WTC11 (cell line): ENCODE results near the gene MYMX. TPM values are rescaled to one million over a fixed set of nuclear protein-coding genes. Genes with fewer than 3 reads are reported as not detected.

Experiments
- ATAC-seq: fragments of 200-7000 bp; cut with Tn5 transposase; 2 replicates; pipeline ENCODE4 v1.10.0; 2021; ENCODE audit warnings: mild to moderate bottlenecking, moderate library complexity
- CTCF ChIA-PET: fragments of 300-600 bp; sonication (Branson Sonifier 250); formaldehyde crosslinking; loops from one replicate; lab custom pipeline; 2021; ENCODE audit warnings: antibody characterized with exemption; lab: Charles Lee
- POLR2A ChIA-PET: fragments of 350-600 bp; sonication (Branson Sonifier 250); formaldehyde crosslinking; loops from one replicate; lab custom pipeline; 2021; ENCODE audit warnings: antibody characterized with exemption; lab: Charles Lee
- DNase-seq: peaks from one replicate; pipeline ENCODE4 v3.0.0; 2021; ENCODE audit warnings: low spot score
- H3K27ac Mint-ChIP-seq: 2 replicates; pipeline ENCODE4 v1.8.0; 2021; ENCODE audit warnings: mixed read lengths
- H3K27me3 Mint-ChIP-seq: 2 replicates; pipeline ENCODE4 v1.8.0; 2021; ENCODE audit warnings: low read depth, mild to moderate bottlenecking, moderate library complexity, mixed read lengths
- H3K36me3 Mint-ChIP-seq: 2 replicates; pipeline ENCODE4 v1.8.0; 2021; ENCODE audit warnings: mixed read lengths
- H3K4me1 Mint-ChIP-seq: 2 replicates; pipeline ENCODE4 v1.8.0; 2022; ENCODE audit warnings: mixed read lengths
- H3K4me3 Mint-ChIP-seq: 2 replicates; pipeline ENCODE4 v1.8.0; 2021; ENCODE audit warnings: mild to moderate bottlenecking, moderate library complexity, mixed read lengths
- H3K9me3 Mint-ChIP-seq: 2 replicates; pipeline ENCODE4 v1.8.0; 2021; ENCODE audit warnings: mixed read lengths
- CREB1 ChIP-seq: sonication (generic); formaldehyde crosslinking; IDR thresholded peaks from 2 replicates; pipeline ENCODE4 v1.8.0; 2023; ENCODE audit warnings: mild to moderate bottlenecking, missing genetic modification reagents
- EMX1 ChIP-seq: fragments of 250-450 bp; sonication (Bioruptor Pico); IDR thresholded peaks from 2 replicates; pipeline ENCODE4 v1.8.0; 2021; ENCODE audit warnings: mild to moderate bottlenecking
- ETV6 ChIP-seq: sonication (generic); formaldehyde crosslinking; IDR thresholded peaks from 2 replicates; pipeline ENCODE4 v1.8.1; 2022; ENCODE audit warnings: mild to moderate bottlenecking, missing genetic modification reagents
- FOXP1 ChIP-seq: sonication (generic); formaldehyde crosslinking; IDR thresholded peaks from 2 replicates; pipeline ENCODE4 v1.8.0; 2022; ENCODE audit warnings: missing genetic modification reagents, mild to moderate bottlenecking, moderate library complexity, borderline replicate concordance
- GABPB1 ChIP-seq: sonication (generic); formaldehyde crosslinking; IDR thresholded peaks from 2 replicates; pipeline ENCODE4 v1.8.1; 2023; ENCODE audit warnings: mild to moderate bottlenecking, missing genetic modification reagents
- GTF2I ChIP-seq: fragments of 250-450 bp; sonication (Bioruptor Pico); conservative IDR thresholded peaks from 2 replicates; pipeline ENCODE4 v1.4.0; 2021; ENCODE audit warnings: mild to moderate bottlenecking
- MXD4 ChIP-seq: fragments of 250-450 bp; sonication (Bioruptor Pico); IDR thresholded peaks from 2 replicates; pipeline ENCODE4 v1.8.0; 2021; ENCODE audit warnings: mild to moderate bottlenecking, moderate library complexity, borderline replicate concordance
- ZBTB21 ChIP-seq: sonication (generic); formaldehyde crosslinking; IDR thresholded peaks from 2 replicates; pipeline ENCODE4 v1.8.1; 2023; ENCODE audit warnings: mild to moderate bottlenecking, missing genetic modification reagents, borderline replicate concordance
- ZNF671 ChIP-seq: fragments of 250-450 bp; sonication (Bioruptor Pico); IDR thresholded peaks from 2 replicates; pipeline ENCODE4 v1.8.0; 2021; ENCODE audit warnings: mild to moderate bottlenecking
- total RNA-seq: library from RNA; stranded (reverse); gene quantifications from 3 replicates; pipeline ENCODE4 v1.2.3, GENCODE V29; 2021
- TF ChIP-seq, protein P1 (sequence below): sonication (generic); formaldehyde crosslinking; IDR thresholded peaks from 2 replicates; pipeline ENCODE4 v1.8.0; 2022; ENCODE audit warnings: mild to moderate bottlenecking, missing genetic modification reagents
- TF ChIP-seq, protein P2 (sequence below): sonication (generic); formaldehyde crosslinking; IDR thresholded peaks from 2 replicates; pipeline ENCODE4 v1.8.1; 2023; ENCODE audit warnings: mild to moderate bottlenecking, missing genetic modification reagents, borderline replicate concordance
- TF ChIP-seq, protein P3 (sequence below): sonication (generic); formaldehyde crosslinking; IDR thresholded peaks from 2 replicates; pipeline ENCODE4 v1.8.0; 2023; ENCODE audit warnings: missing genetic modification reagents, mild to moderate bottlenecking, borderline replicate concordance
- TF ChIP-seq, protein P4 (sequence below): sonication (generic); formaldehyde crosslinking; IDR thresholded peaks from 2 replicates; pipeline ENCODE4 v1.8.0; 2022; ENCODE audit warnings: mild to moderate bottlenecking, missing genetic modification reagents
- TF ChIP-seq, protein P5 (sequence below): sonication (generic); formaldehyde crosslinking; IDR thresholded peaks from 2 replicates; pipeline ENCODE4 v1.8.1; 2022; ENCODE audit warnings: mild to moderate bottlenecking, moderate library complexity, missing genetic modification reagents
- TF ChIP-seq, protein P6 (sequence below): sonication (generic); formaldehyde crosslinking; conservative IDR thresholded peaks from 2 replicates; pipeline ENCODE4 v1.8.1; 2023; ENCODE audit warnings: mild to moderate bottlenecking, low read depth, missing genetic modification reagents, moderate library complexity

Gene MYMX
- total RNA-seq, 1 experiment from 2014 or later, result 3.9 TPM

DNA sequence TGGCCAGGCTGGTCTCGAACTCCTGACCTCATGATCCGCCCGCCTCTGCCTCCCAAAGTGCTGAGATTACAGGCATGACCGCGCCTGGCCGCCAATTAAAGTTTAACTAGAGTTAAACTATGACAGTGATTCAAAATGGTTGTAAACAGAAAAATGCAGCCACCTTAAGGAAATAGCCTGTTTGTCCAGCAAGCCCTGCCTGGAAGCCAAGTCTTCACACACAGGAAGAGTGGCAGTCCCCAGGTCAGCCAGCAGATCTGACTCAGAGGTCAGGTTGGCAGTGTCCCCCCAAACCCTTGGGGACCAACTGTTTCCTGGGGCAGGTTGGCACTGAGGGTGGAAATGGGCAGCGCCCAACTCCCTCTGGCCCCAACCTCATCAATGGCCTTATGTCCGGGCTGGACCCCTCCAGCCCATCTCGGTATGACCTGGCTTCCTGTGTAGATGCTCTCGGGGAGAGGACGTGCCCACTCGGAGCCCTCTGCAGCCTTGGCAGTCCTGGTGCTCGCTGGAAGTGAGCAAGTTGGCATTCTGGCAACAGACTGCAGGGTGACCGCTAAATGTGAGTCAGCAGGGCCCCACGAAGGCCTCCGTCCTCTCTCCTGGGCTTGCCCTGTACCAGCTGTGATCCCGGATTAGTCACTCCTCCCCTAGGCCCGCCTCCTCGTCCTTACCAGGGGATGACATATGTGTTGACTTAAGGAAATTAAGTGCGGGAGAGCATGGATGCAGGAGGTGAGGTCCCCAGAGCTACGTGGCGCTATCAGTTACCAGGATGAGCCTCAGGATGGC lies 20.5 kb downstream of the MYMX start:
- H3K4me3 Mint-ChIP-seq, result peak overlapping the region; percentile 78
- DNase-seq (peak; percentile 68), ATAC-seq (peak; percentile 67)
- peak overlapping the region; percentile 74; the same call in 1 of the 2 replicates for H3K27ac Mint-ChIP-seq
- POLR2A ChIA-PET, result interaction anchor here (0.6 to 1.8 kb wide), 9 partner anchors 10 to 1889 kb away, joined by 3 to 21 read pairs (median 4); partner anchors contain the start of genes AARS2, HSP90AB1, SLC29A1 and VEGFA
- peaks cover 22% of the 10 kb centered on the region for H3K36me3 Mint-ChIP-seq
- peaks cover 46% of the 10 kb centered on the region for H3K4me1 Mint-ChIP-seq
- TF ChIP-seq, protein P1, sequence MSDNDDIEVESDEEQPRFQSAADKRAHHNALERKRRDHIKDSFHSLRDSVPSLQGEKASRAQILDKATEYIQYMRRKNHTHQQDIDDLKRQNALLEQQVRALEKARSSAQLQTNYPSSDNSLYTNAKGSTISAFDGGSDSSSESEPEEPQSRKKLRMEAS (CRISPR knock-in tag), result peak; percentile 28; the same call in 1 of the 2 replicates
- TF ChIP-seq ZNF671 (CRISPR knock-in tag) (no peak), CREB1 (CRISPR knock-in tag) (peak; percentile 28), FOXP1 (CRISPR knock-in tag) (0 out of 2 replicates have a peak, but pooled peaks have one; percentile 19)
- TF ChIP-seq, protein P2, sequence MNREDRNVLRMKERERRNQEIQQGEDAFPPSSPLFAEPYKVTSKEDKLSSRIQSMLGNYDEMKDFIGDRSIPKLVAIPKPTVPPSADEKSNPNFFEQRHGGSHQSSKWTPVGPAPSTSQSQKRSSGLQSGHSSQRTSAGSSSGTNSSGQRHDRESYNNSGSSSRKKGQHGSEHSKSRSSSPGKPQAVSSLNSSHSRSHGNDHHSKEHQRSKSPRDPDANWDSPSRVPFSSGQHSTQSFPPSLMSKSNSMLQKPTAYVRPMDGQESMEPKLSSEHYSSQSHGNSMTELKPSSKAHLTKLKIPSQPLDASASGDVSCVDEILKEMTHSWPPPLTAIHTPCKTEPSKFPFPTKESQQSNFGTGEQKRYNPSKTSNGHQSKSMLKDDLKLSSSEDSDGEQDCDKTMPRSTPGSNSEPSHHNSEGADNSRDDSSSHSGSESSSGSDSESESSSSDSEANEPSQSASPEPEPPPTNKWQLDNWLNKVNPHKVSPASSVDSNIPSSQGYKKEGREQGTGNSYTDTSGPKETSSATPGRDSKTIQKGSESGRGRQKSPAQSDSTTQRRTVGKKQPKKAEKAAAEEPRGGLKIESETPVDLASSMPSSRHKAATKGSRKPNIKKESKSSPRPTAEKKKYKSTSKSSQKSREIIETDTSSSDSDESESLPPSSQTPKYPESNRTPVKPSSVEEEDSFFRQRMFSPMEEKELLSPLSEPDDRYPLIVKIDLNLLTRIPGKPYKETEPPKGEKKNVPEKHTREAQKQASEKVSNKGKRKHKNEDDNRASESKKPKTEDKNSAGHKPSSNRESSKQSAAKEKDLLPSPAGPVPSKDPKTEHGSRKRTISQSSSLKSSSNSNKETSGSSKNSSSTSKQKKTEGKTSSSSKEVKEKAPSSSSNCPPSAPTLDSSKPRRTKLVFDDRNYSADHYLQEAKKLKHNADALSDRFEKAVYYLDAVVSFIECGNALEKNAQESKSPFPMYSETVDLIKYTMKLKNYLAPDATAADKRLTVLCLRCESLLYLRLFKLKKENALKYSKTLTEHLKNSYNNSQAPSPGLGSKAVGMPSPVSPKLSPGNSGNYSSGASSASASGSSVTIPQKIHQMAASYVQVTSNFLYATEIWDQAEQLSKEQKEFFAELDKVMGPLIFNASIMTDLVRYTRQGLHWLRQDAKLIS (CRISPR knock-in tag), result 0 out of 2 replicates have a peak, but pooled peaks have one; percentile 24
- TF ChIP-seq, protein P3, sequence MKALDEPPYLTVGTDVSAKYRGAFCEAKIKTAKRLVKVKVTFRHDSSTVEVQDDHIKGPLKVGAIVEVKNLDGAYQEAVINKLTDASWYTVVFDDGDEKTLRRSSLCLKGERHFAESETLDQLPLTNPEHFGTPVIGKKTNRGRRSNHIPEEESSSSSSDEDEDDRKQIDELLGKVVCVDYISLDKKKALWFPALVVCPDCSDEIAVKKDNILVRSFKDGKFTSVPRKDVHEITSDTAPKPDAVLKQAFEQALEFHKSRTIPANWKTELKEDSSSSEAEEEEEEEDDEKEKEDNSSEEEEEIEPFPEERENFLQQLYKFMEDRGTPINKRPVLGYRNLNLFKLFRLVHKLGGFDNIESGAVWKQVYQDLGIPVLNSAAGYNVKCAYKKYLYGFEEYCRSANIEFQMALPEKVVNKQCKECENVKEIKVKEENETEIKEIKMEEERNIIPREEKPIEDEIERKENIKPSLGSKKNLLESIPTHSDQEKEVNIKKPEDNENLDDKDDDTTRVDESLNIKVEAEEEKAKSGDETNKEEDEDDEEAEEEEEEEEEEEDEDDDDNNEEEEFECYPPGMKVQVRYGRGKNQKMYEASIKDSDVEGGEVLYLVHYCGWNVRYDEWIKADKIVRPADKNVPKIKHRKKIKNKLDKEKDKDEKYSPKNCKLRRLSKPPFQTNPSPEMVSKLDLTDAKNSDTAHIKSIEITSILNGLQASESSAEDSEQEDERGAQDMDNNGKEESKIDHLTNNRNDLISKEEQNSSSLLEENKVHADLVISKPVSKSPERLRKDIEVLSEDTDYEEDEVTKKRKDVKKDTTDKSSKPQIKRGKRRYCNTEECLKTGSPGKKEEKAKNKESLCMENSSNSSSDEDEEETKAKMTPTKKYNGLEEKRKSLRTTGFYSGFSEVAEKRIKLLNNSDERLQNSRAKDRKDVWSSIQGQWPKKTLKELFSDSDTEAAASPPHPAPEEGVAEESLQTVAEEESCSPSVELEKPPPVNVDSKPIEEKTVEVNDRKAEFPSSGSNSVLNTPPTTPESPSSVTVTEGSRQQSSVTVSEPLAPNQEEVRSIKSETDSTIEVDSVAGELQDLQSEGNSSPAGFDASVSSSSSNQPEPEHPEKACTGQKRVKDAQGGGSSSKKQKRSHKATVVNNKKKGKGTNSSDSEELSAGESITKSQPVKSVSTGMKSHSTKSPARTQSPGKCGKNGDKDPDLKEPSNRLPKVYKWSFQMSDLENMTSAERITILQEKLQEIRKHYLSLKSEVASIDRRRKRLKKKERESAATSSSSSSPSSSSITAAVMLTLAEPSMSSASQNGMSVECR (CRISPR knock-in tag), result no peak
- TF ChIP-seq, protein P4, sequence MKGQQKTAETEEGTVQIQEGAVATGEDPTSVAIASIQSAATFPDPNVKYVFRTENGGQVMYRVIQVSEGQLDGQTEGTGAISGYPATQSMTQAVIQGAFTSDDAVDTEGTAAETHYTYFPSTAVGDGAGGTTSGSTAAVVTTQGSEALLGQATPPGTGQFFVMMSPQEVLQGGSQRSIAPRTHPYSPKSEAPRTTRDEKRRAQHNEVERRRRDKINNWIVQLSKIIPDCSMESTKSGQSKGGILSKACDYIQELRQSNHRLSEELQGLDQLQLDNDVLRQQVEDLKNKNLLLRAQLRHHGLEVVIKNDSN (CRISPR knock-in tag), result peak; percentile 19; the same call in 1 of the 2 replicates
- peaks cover 25% of the 10 kb centered on the region for H3K27me3 Mint-ChIP-seq
- CTCF ChIA-PET, result interaction anchor here (0.6 to 6.3 kb wide), 23 partner anchors 9 to 1488 kb away, joined by 3 to 174 read pairs (median 5); partner anchors contain the start of genes HSP90AB1, MYMX and SLC29A1
- H3K9me3 Mint-ChIP-seq, result no peaks in the 10 kb centered on the region

DNA sequence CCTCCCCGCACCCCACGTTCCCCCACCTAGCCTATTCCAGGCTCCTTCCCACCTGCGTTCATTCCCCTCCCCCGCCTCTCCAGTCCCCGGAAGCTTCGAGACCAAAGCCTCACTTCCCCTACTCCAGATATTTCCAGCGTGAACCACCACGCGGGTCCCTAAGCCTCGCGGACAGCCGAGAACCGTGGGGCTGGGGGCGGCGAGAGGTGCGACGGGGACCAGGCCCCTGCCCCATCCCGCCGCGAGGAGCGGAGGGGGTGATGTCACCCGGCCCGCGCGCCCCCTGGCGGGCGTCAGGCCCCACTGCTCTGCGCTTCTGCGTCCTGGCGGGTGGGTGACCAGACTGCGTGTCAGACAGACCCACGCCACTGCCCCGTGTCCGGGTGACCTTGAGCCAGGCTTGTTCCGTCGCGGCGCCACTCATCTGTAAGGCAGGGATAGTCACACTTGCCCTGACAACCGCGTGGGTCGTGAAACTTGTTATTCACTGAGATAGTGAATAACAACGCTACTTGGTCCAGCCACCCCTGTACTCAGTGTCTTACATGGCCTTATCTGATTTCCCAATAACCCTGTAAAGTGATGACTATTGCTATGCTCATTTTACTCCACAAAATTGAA lies 21.2 kb downstream of the MYMX start:
- peak; percentile 77 for DNase-seq
- Mint-ChIP-seq H3K4me3 (peak overlapping the region; percentile 78), H3K4me1 (peaks cover 44% of the 10 kb centered on the region), H3K27me3 (peaks cover 30% of the 10 kb centered on the region), H3K36me3 (peaks cover 17% of the 10 kb centered on the region), H3K9me3 (no peaks in the 10 kb centered on the region), H3K27ac (peak overlapping the region; percentile 74; the same call in 1 of the 2 replicates)
- ATAC-seq, result peak; percentile 56
- POLR2A ChIA-PET, result interaction anchor here (0.6 to 1.8 kb wide), 6 partner anchors 9 to 468 kb away, joined by 3 to 21 read pairs (median 4); partner anchors contain the start of genes AARS2, HSP90AB1, SLC29A1 and VEGFA
- CTCF ChIA-PET, result interaction anchor here (0.6 to 6.3 kb wide), 18 partner anchors 8 to 1489 kb away, joined by 3 to 174 read pairs (median 4); partner anchors contain the start of genes HSP90AB1, MYMX and SLC29A1
- no peak for TF ChIP-seq ZNF671 (CRISPR knock-in tag)
- TF ChIP-seq, protein P5, sequence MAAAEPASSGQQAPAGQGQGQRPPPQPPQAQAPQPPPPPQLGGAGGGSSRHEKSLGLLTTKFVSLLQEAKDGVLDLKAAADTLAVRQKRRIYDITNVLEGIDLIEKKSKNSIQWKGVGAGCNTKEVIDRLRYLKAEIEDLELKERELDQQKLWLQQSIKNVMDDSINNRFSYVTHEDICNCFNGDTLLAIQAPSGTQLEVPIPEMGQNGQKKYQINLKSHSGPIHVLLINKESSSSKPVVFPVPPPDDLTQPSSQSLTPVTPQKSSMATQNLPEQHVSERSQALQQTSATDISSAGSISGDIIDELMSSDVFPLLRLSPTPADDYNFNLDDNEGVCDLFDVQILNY (CRISPR knock-in tag), result peak; percentile 74; the same call in 1 of the 2 replicates
- TF ChIP-seq ZBTB21 (CRISPR knock-in tag), result no peak
- TF ChIP-seq GABPB1, result peak; percentile 69
- TF ChIP-seq MXD4 (CRISPR knock-in tag), result no peak
- TF ChIP-seq GTF2I (CRISPR knock-in tag), result no peak
- TF ChIP-seq ETV6 (CRISPR knock-in tag), result peak; percentile 89; the same call in 1 of the 2 replicates
- peak; percentile 79 for TF ChIP-seq EMX1
- TF ChIP-seq, protein P1 (CRISPR knock-in tag), result peak; percentile 30; the same call in 1 of the 2 replicates
- TF ChIP-seq, protein P6, sequence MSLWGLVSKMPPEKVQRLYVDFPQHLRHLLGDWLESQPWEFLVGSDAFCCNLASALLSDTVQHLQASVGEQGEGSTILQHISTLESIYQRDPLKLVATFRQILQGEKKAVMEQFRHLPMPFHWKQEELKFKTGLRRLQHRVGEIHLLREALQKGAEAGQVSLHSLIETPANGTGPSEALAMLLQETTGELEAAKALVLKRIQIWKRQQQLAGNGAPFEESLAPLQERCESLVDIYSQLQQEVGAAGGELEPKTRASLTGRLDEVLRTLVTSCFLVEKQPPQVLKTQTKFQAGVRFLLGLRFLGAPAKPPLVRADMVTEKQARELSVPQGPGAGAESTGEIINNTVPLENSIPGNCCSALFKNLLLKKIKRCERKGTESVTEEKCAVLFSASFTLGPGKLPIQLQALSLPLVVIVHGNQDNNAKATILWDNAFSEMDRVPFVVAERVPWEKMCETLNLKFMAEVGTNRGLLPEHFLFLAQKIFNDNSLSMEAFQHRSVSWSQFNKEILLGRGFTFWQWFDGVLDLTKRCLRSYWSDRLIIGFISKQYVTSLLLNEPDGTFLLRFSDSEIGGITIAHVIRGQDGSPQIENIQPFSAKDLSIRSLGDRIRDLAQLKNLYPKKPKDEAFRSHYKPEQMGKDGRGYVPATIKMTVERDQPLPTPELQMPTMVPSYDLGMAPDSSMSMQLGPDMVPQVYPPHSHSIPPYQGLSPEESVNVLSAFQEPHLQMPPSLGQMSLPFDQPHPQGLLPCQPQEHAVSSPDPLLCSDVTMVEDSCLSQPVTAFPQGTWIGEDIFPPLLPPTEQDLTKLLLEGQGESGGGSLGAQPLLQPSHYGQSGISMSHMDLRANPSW, result no peak
